RWPE1 (cell line): ENCODE data around the gene FOXA3.

Experiments
- CTCF ChIA-PET: fragments of 350-600 bp; sonication (Branson Sonifier 250); formaldehyde crosslinking; extraction: SDS; loops from one replicate; lab custom pipeline; 2021; lab: Yijun Ruan, JAX
- POLR2A ChIA-PET: fragments of 400-600 bp; formaldehyde crosslinking; extraction: SDS; loops from one replicate; lab custom pipeline; 2020; ENCODE audit warnings: antibody characterized with exemption; ENCODE audit not compliant: low non-redundant PET; lab: Yijun Ruan, JAX
- DNase-seq: peaks from one replicate; pipeline ENCODE4 v3.0.0; 2012; ENCODE audit warnings: low spot score
- H3K27ac ChIP-seq: fragments of 450-650 bp; 2 replicates; pipeline ENCODE4 v1.5.1; 2017
- TF ChIP-seq, protein P1 (sequence below): fragments of 450-650 bp; conservative IDR thresholded peaks from 2 replicates; pipeline ENCODE4 v1.5.1; 2017; ENCODE audit warnings: low read depth, mild to moderate bottlenecking

FOXA3 gene

DNA sequence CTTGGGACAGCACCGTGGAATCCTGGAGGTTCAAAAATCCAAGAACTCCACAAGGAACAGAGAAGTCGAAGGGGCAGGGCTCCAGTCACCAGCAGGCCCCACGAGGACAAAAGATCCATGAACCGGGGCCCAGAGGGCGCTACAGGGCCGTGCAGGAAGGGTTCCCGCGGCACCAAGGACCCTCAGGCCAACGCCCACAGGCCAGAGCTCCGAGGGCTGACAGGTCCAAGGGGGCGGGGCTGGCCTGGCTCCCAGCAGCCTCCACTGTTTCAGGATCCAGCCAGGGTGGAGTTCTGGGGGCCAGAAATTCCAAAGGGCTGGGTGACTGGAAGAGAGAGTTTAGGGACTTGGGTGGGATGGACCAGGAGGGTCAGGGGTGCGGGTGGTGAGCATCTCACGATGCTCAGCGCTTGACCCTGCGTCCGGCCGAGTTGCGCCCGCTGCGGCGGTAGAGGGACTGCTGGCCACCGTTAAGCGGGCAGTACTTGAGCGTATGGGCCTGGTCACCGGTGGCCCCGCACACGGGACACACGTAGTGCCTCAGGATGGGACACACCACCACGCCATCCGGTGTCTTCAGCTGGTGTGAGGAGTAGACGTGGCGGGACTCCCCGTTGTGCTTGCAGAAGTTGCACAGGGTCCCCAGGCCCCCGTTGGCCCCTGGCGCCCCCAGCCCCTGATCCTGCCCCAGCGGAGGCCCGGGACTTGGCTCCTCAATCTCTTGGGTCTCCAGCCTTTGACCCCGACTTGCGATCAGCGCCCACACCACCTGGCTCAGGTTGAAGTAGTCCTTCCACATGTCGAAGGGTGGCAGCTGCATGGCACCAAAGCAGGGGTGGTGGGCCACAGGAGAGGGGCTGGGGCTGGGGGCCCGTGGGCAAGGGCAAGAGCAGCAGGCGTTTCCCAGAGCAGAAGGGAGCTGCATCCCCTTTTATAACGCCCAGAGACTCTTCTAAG is 50.0 kb downstream of the FOXA3 start, which contains the start of gene NANOS2:
Gene NANOS2, minus strand, starts transcription at position 905 of the 957 bp plus-strand sequence. Its CDS starts 85 bp downstream, at position 820.
- H3K27ac ChIP-seq: no peak within 1 kb of the TSS
- ChIA-PET POLR2A (no interaction called here), CTCF (no interaction called here)
- TF ChIP-seq, protein P1, sequence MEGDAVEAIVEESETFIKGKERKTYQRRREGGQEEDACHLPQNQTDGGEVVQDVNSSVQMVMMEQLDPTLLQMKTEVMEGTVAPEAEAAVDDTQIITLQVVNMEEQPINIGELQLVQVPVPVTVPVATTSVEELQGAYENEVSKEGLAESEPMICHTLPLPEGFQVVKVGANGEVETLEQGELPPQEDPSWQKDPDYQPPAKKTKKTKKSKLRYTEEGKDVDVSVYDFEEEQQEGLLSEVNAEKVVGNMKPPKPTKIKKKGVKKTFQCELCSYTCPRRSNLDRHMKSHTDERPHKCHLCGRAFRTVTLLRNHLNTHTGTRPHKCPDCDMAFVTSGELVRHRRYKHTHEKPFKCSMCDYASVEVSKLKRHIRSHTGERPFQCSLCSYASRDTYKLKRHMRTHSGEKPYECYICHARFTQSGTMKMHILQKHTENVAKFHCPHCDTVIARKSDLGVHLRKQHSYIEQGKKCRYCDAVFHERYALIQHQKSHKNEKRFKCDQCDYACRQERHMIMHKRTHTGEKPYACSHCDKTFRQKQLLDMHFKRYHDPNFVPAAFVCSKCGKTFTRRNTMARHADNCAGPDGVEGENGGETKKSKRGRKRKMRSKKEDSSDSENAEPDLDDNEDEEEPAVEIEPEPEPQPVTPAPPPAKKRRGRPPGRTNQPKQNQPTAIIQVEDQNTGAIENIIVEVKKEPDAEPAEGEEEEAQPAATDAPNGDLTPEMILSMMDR: no peak
- DNase-seq: no peak

DNA sequence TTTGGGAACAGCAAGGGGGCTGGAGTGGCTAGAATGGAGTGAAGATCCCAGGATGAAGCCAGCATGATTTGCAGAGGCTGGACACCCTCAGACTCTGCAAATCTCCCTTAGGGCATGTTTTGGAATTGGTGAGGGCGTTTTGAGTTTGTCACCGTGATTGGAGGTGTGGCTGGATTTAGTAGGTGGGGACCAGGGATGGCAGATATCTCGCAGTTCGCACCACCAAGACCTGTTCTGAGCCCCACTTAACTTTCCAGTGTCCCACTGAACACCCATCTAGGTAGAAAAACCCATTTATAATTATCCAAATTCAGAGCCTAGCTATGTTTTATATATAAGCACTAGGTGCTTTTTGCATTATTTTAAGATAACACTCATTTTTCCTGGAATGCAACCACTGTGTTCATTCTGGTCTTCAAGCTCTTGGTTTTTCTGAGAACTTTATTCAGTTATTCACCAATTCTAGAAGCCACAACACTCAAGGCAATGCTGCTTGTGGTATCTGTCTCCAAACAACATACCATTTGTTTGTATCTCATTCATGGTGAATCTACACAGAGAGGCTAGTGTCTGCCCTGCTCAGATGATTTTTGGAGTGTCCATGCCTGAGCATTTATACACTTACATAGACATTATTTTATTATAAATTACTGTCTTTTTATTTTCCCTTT is 53.4 kb downstream of the FOXA3 start:
- DNase-seq: no peak
- ChIA-PET POLR2A (interaction anchor here (0.8 kb wide), 1 partner anchor 296 kb away, joined by 6 read pairs; no protein-coding TSS in a partner anchor), CTCF (no interaction called here)
- TF ChIP-seq, protein P1: no peak
- H3K27ac ChIP-seq: no peak overlapping the region

DNA sequence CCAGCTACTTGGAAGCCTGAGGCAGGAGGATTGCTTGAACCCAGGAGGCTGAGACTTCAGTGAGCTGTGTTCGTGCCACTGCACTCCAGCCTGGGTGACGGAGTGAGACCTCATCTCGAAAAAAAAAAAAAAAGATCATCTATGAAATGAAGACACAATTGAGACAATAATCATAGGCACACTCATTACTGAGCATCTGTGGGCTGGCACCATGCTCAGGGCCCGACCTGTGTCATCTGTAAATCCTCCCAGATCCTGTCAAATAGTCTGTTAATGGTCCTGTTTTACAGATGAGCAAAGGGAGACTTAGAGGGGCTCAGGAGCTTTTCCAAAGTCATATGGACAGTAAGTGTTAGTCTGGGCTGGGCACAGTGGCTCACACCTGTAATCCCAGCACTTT is 54.6 kb downstream of the FOXA3 start:
- H3K27ac ChIP-seq: no peak overlapping the region
- no peak for DNase-seq
- TF ChIP-seq, protein P1: no peak
- POLR2A ChIA-PET: no interaction called here
- CTCF ChIA-PET: no interaction called here

DNA sequence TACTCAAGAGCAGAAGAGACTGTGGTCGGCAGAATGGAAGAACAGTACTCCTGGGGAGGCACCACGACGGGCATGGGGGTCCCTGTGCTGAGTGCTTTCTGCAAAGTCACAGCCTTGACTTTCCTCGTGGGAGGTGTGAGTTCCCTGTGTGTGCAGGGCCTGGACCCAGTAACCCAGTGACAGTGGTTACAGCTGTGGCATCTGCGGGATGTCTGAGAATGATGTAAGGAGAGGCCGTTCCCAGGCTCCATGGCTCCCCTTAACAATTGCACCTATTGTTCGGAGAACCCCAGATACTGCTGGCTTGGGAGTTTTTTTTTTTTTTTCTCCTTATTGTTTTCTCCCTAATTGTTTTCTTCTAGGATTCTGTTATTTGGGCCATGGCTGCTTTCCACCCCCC is 55.6 kb downstream of the FOXA3 start:
- ChIA-PET CTCF (no interaction called here), POLR2A (no interaction called here)
- H3K27ac ChIP-seq: no peak overlapping the region
- TF ChIP-seq, protein P1: no peak
- DNase-seq: no peak

DNA sequence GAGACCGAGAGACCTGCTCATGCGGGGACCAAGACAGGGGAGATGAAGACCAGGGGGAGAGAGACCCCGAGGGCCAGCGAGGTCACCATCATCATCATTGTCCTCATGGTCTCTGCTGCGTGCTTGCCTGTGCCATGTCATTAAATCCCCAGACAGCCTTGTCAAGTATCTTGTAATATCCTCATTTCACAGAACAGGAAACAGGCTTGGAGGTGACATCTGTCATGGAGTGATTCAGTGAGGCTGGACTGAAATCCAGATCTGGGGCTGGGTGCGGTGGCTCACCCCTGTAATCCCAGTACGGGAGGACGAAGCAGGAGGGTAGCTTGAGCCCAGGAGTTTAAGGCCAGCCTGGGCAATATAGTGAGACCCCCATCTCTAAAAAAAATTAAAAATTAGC is 56.3 kb downstream of the FOXA3 start:
- no peak overlapping the region for H3K27ac ChIP-seq
- CTCF ChIA-PET: no interaction called here
- DNase-seq: no peak
- POLR2A ChIA-PET: no interaction called here
- TF ChIP-seq, protein P1: no peak

DNA sequence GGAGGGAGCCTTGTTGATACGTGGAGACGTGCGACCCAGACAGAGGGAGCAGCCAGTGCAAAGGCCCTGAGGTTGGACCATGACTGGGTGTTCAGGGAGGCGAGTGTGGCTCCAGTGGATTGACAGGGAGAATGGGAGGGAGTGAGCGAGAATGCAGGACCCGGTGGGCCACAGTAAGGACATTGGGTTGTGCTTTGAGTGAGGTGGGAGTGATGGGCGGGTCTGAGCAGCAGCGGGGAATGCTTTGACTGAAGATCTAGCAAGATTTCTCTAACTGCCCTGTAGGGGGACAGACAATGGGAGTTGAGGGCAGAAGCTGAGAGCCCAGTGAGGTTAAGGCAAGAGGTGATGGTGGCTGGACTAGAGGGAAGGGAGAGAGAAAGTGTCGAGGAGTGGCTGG is 58.2 kb downstream of the FOXA3 start:
- DNase-seq: no peak
- H3K27ac ChIP-seq: no peak overlapping the region
- TF ChIP-seq, protein P1: no peak
- ChIA-PET CTCF (no interaction called here), POLR2A (no interaction called here)
